Nephron progenitor cell (in vitro differentiated cells): ENCODE data around the gene NCMAP.
A peak's percentile ranks its signal among the peaks of the same experiment; 100 is the strongest.

Source experiments
- DNase-seq: peaks from one replicate; pipeline ENCODE4 v3.0.0; 2021
- H3K27ac Mint-ChIP-seq: 2 replicates; pipeline ENCODE4 v1.8.0; 2021; ENCODE audit warnings: mild to moderate bottlenecking, moderate library complexity, mixed read lengths
- H3K27me3 Mint-ChIP-seq: 2 replicates; pipeline ENCODE4 v1.8.0; 2021; ENCODE audit warnings: mild to moderate bottlenecking, low read depth, mixed read lengths; ENCODE audit not compliant: poor library complexity
- H3K36me3 Mint-ChIP-seq: 2 replicates; pipeline ENCODE4 v1.8.0; 2021; ENCODE audit warnings: low read depth, mixed read lengths
- H3K4me1 Mint-ChIP-seq: 2 replicates; pipeline ENCODE4 v1.8.0; 2021; ENCODE audit warnings: mixed read lengths
- H3K4me3 Mint-ChIP-seq: 2 replicates; pipeline ENCODE4 v1.8.0; 2021; ENCODE audit warnings: mild to moderate bottlenecking, moderate library complexity, mixed read lengths
- H3K9me3 Mint-ChIP-seq: 2 replicates; pipeline ENCODE4 v1.8.0; 2021; ENCODE audit warnings: mild to moderate bottlenecking, moderate library complexity, mixed read lengths
- CTCF ChIP-seq: fragments of 200-600 bp; sonication (generic); IDR thresholded peaks from 2 replicates; pipeline ENCODE4 v1.5.0; 2021; ENCODE audit warnings: antibody characterized with exemption

The NCMAP gene

GRCh38 chr1:24640288-24640687 lies 84.4 kb downstream of the NCMAP start:
- DNase-seq: no peak
- Mint-ChIP-seq H3K4me1 (peaks cover 35% of the 10 kb centered on the region), H3K27me3 (peaks cover 31% of the 10 kb centered on the region), H3K27ac (no peak overlapping the region), H3K9me3 (no peaks in the 10 kb centered on the region), H3K4me3 (peak overlapping the region; percentile 97), H3K36me3 (peaks cover 4% of the 10 kb centered on the region)
- no peak for TF ChIP-seq CTCF

- Mint-ChIP-seq H3K4me3 (peak overlapping the region; percentile 97), H3K27me3 (peaks cover 17% of the 10 kb centered on the region), H3K36me3 (peaks cover 16% of the 10 kb centered on the region), H3K9me3 (no peaks in the 10 kb centered on the region), H3K27ac (peak overlapping the region; percentile 100), H3K4me1 (peaks cover 37% of the 10 kb centered on the region)
- peak; percentile 26 for DNase-seq
- no peak for TF ChIP-seq CTCF
These were observed 85.8 kb downstream of the NCMAP start for GRCh38 chr1:24641646-24642151.

GRCh38 chr1:24642481-24643362 lies 86.8 kb downstream of the NCMAP start, which contains the start of gene SRRM1:
SRRM1 (plus strand) TSS chr1:24643302; CDS start chr1:24643327, 25 bp downstream.
- peaks cover 37% of the 10 kb centered on the region for H3K4me1 Mint-ChIP-seq
- peak within 1 kb of the TSS; percentile 97 for H3K4me3 Mint-ChIP-seq
- H3K27me3 Mint-ChIP-seq: peaks cover 7% of the 10 kb centered on the region
- H3K9me3 Mint-ChIP-seq: no peaks in the 10 kb centered on the region
- TF ChIP-seq CTCF: no peak
- peak; percentile 94 for DNase-seq
- H3K27ac Mint-ChIP-seq: peak within 1 kb of the TSS; percentile 100
- H3K36me3 Mint-ChIP-seq: peaks cover 26% of the 10 kb centered on the region

GRCh38 chr1:24643363-24644099 lies 87.6 kb downstream of the NCMAP start:
- Mint-ChIP-seq H3K27me3 (peaks cover 2% of the 10 kb centered on the region), H3K27ac (peak overlapping the region; percentile 91), H3K4me3 (peak overlapping the region; percentile 97), H3K9me3 (no peaks in the 10 kb centered on the region), H3K4me1 (peaks cover 37% of the 10 kb centered on the region), H3K36me3 (peaks cover 34% of the 10 kb centered on the region)
- no peak for TF ChIP-seq CTCF
- DNase-seq: peak; percentile 69

- no peak for TF ChIP-seq CTCF
- peak overlapping the region; percentile 91 for H3K27ac Mint-ChIP-seq
- no peaks in the 10 kb centered on the region for H3K9me3 Mint-ChIP-seq
- H3K4me3 Mint-ChIP-seq: peak overlapping the region; percentile 97
- peaks cover 37% of the 10 kb centered on the region for H3K4me1 Mint-ChIP-seq
- peak; percentile 15 for DNase-seq
- H3K36me3 Mint-ChIP-seq: peaks cover 39% of the 10 kb centered on the region
- no peaks in the 10 kb centered on the region for H3K27me3 Mint-ChIP-seq
These were observed 88.2 kb downstream of the NCMAP start for GRCh38 chr1:24644100-24644384.
